HepG2 (cell line): ENCODE results near the gene FBXO10. TPM values are rescaled to one million over a fixed set of nuclear protein-coding genes. Genes with fewer than 3 reads are reported as not detected.

Source experiments
- ATAC-seq: fragments of 200-7000 bp; cut with Tn5 transposase; 3 replicates; pipeline ENCODE4 v1.9.1; 2020; ENCODE audit warnings: mild to moderate bottlenecking, moderate library complexity
- BruUV-seq: library from RNA; stranded (reverse); fragments of 400-500 nt; replicated peaks from 2 replicates; lab custom pipeline; 2021; lab: Mats Ljungman, UMichigan
- CTCF ChIA-PET: fragments of 300-600 bp; formaldehyde crosslinking; extraction: SDS; loops from one replicate; lab custom pipeline; 2021; ENCODE audit warnings: low total read pairs, inconsistent platforms, low intra/inter-chr PET ratio; lab: Yijun Ruan, JAX
- POLR2A ChIA-PET: fragments of 350-600 bp; sonication (Branson Sonifier 250); formaldehyde crosslinking; loops from one replicate; lab custom pipeline; 2020; ENCODE audit warnings: antibody characterized with exemption, inconsistent platforms; lab: Yijun Ruan, JAX
- DNase-seq: peaks from one replicate; pipeline ENCODE4 v3.0.0-alpha.2; 2015; ENCODE audit warnings: low spot score
- FAIRE-seq: peaks from 3 replicates; lab custom pipeline; 2011; peaks lifted over from hg19 to GRCh38; lab: Jason Lieb, UNC
- H2AFZ ChIP-seq: one replicate; pipeline ENCODE4 v1.6.1; 2011; ENCODE audit warnings: low read length, inconsistent platforms
- H3K27ac ChIP-seq: fragments of 300-600 bp; 3 replicates; pipeline ENCODE4 v1.8.0; 2011; ENCODE audit warnings: mixed run types, mild to moderate bottlenecking, mixed read lengths, low read length, inconsistent platforms; ENCODE audit not compliant: insufficient read depth; ENCODE audit errors: extremely low read length
- H3K27me3 ChIP-seq, 2 experiments: fragments of 200-600 bp in 1 of 2; 2 replicates in 1 of 2; 3 replicates in 1 of 2; pipeline versions ENCODE4 v1.6.0 to v1.8.0; 2011; ENCODE audit warnings: low read length in 2 of 2, mild to moderate bottlenecking in 2 of 2, moderate library complexity in 2 of 2, inconsistent platforms in 1 of 2; ENCODE audit not compliant: insufficient read depth in 2 of 2, control insufficient read depth in 1 of 2
- H3K36me3 ChIP-seq, 2 experiments: fragments of 200-600 bp in 1 of 2; replicated peaks in 1 of 2; 2 replicates in 1 of 2; 3 replicates in 1 of 2; pipeline versions ENCODE4 v1.5.1 to v1.8.0; 2011; ENCODE audit warnings: low read length in 2 of 2, inconsistent platforms in 1 of 2; ENCODE audit not compliant: insufficient read depth in 2 of 2, control insufficient read depth in 1 of 2
- H3K4me1 ChIP-seq: 2 replicates; pipeline ENCODE4 v1.5.1; 2012; ENCODE audit warnings: low read length, inconsistent platforms; ENCODE audit not compliant: insufficient read depth
- H3K4me2 ChIP-seq: 2 replicates; pipeline ENCODE4 v1.6.0; 2011; ENCODE audit warnings: low read depth, low read length, inconsistent platforms
- H3K4me3 ChIP-seq, 3 experiments: fragments of 200-600 bp in 1 of 3; sonication (generic), shearing (Covaris generic) in 1 of 3; replicated peaks in 1 of 3; 2 replicates each; pipeline ENCODE4 v1.5.1; 2011 to 2016; ENCODE audit warnings: low read length in 3 of 3, inconsistent platforms in 2 of 3, low read depth in 2 of 3, mild to moderate bottlenecking in 2 of 3, control low read depth in 1 of 3, mixed read lengths in 1 of 3; ENCODE audit not compliant: insufficient read depth in 1 of 3
- H3K79me2 ChIP-seq: one replicate; pipeline ENCODE4 v1.6.1; 2011; ENCODE audit warnings: low read length, inconsistent platforms; ENCODE audit not compliant: insufficient read depth
- H3K9ac ChIP-seq: 2 replicates; pipeline ENCODE4 v1.6.0; 2011; ENCODE audit warnings: mild to moderate bottlenecking, low read depth, low read length, inconsistent platforms; ENCODE audit not compliant: insufficient read depth
- H3K9me3 ChIP-seq: 2 replicates; pipeline ENCODE4 v1.5.1; 2012; ENCODE audit warnings: mild to moderate bottlenecking, low read length
- H4K20me1 ChIP-seq: 2 replicates; pipeline ENCODE4 v1.6.0; 2011; ENCODE audit warnings: inconsistent platforms, mild to moderate bottlenecking, low read length, moderate library complexity; ENCODE audit not compliant: insufficient read depth
- CENPBD1 ChIP-seq: sonication (generic); formaldehyde crosslinking; IDR thresholded peaks from 2 replicates; pipeline ENCODE4 v1.8.0; 2022; ENCODE audit warnings: missing genetic modification reagents, low read depth, mild to moderate bottlenecking, borderline replicate concordance
- IKZF5 ChIP-seq: IDR thresholded peaks from 2 replicates; pipeline ENCODE4 v1.6.1; 2018; ENCODE audit warnings: missing genetic modification reagents, mild to moderate bottlenecking, missing compliant biosample characterization
- IRX3 ChIP-seq: sonication (generic); formaldehyde crosslinking; IDR thresholded peaks from 2 replicates; pipeline ENCODE4 v1.8.1; 2023; ENCODE audit warnings: mild to moderate bottlenecking, low read depth, missing genetic modification reagents, borderline replicate concordance
- LRRFIP1 ChIP-seq: sonication (generic); formaldehyde crosslinking; conservative IDR thresholded peaks from 2 replicates; pipeline ENCODE4 v1.4.0; 2020; ENCODE audit warnings: missing genetic modification reagents
- MIER2 ChIP-seq: IDR thresholded peaks from 2 replicates; pipeline ENCODE4 v1.6.1; 2016; ENCODE audit warnings: missing biosample characterization, missing genetic modification reagents
- NBN ChIP-seq: fragments of 450-650 bp; conservative IDR thresholded peaks from 2 replicates; pipeline ENCODE4 v1.6.1; 2017
- SRF ChIP-seq: IDR thresholded peaks from 2 replicates; pipeline ENCODE4 v1.6.1; 2011; ENCODE audit warnings: mild to moderate bottlenecking, low read depth, low read length, moderate library complexity
- SYNCRIP ChIP-seq: fragments of 200-400 bp; formaldehyde crosslinking; IDR thresholded peaks from 2 replicates; pipeline ENCODE4 v1.6.1; 2018; ENCODE audit warnings: mild to moderate bottlenecking, low read depth, low read length; ENCODE audit not compliant: insufficient read depth
- TAF1 ChIP-seq: sonication (generic); formaldehyde crosslinking; IDR thresholded peaks from 2 replicates; pipeline ENCODE4 v1.4.0; 2020; ENCODE audit warnings: missing genetic modification reagents
- TAF15 ChIP-seq: fragments of 200-400 bp; formaldehyde crosslinking; IDR thresholded peaks from one replicate; pipeline ENCODE4 v1.6.1; 2018; ENCODE audit warnings: mild to moderate bottlenecking, low read depth, low read length; ENCODE audit not compliant: poor library complexity, severe bottlenecking
- YY1 ChIP-seq: IDR thresholded peaks from 2 replicates; pipeline ENCODE4 v1.6.1; 2011; ENCODE audit warnings: low read length, low read depth, moderate library complexity, mild to moderate bottlenecking; ENCODE audit not compliant: insufficient read depth, insufficient replicate concordance
- ZBTB7A ChIP-seq: sonication (generic); formaldehyde crosslinking; IDR thresholded peaks from 2 replicates; pipeline ENCODE4 v1.8.0; 2022; ENCODE audit warnings: mild to moderate bottlenecking, missing genetic modification reagents
- ZIK1 ChIP-seq: sonication (generic); formaldehyde crosslinking; IDR thresholded peaks from 2 replicates; pipeline ENCODE4 v1.5.0; 2020; ENCODE audit warnings: mild to moderate bottlenecking, low read depth, missing genetic modification reagents, borderline replicate concordance
- ZNF383 ChIP-seq: sonication (generic); formaldehyde crosslinking; IDR thresholded peaks from 2 replicates; pipeline ENCODE4 v1.4.0; 2020; ENCODE audit warnings: missing genetic modification reagents, mild to moderate bottlenecking, borderline replicate concordance
- ZNF557 ChIP-seq: sonication (generic); formaldehyde crosslinking; IDR thresholded peaks from 2 replicates; pipeline ENCODE4 v1.4.0; 2020; ENCODE audit warnings: missing genetic modification reagents
- ZNF576 ChIP-seq: sonication (generic); formaldehyde crosslinking; IDR thresholded peaks from 2 replicates; pipeline ENCODE4 v1.4.0; 2020; ENCODE audit warnings: mild to moderate bottlenecking, missing genetic modification reagents
- WGBS: methylation state at CpG from one replicate; pipeline ENCODE4 v1.1.6; 2017; ENCODE audit warnings: low lambda C conversion rate; 5-methylcytosine and 5-hydroxymethylcytosine counted together
- in situ Hi-C: cut with HindIII; loops from 2 replicates; pipeline ENCODE4 v1.10.0; 2017; ENCODE audit warnings: low pct_unique_long_range_greater_than_20kb; ENCODE audit not compliant: extremely low pct_ligation_motif_present
- intact Hi-C: fragments of 100-400 bp; cut with micrococcal nuclease; formaldehyde crosslinking; loops from one replicate; pipeline ENCODE4 v1.10.0; 2022; ENCODE audit not compliant: unreplicated experiment
- polyA plus RNA-seq, 8 experiments: library from polyadenylated mRNA; depleted of rRNA in 3 of 8; stranded (reverse) in 7 of 8; unstranded in 1 of 8; fragments of >200 nt; fragmentation: Illumina TruSeq in 4 of 8; extraction: Trizol in 4 of 8; gene quantifications; 2 replicates each; pipeline versions ENCODE4 v1.2.1 to v1.2.3, GENCODE V29; 2011 to 2016; ENCODE audit warnings: low read depth in 4 of 8, missing spikeins in 1 of 8, mixed read lengths in 1 of 8; ENCODE audit not compliant: insufficient read depth in 1 of 8
- total RNA-seq, 5 experiments: library from RNA; depleted of rRNA; stranded (reverse); fragments of >200 nt; fragmentation: Illumina TruSeq; extraction: Trizol; gene quantifications; 2 replicates each; pipeline ENCODE4 v1.2.3, GENCODE V29; 2016; ENCODE audit warnings: low read depth in 1 of 5

The FBXO10 gene
- total and polyA plus RNA-seq, 2 of the 13 experiments (the other 11 are each of a cell fraction or from before 2014, with no cell fraction given) = 3.1 to 5.1 TPM

GRCh38 chr9:37523916-37524315 lies 52.3 kb downstream of the FBXO10 start:
- DNase-seq (no peak), ATAC-seq (no peak), FAIRE-seq (no peak)
- Histone ChIP-seq H3K4me3 (no peak overlapping the region), H3K79me2 (no peaks in the 10 kb centered on the region), H3K9me3 (no peaks in the 10 kb centered on the region), H3K4me2 (no peak overlapping the region), H3K36me3 (peaks cover 3 to 12% of the 10 kb centered on the region in 2 experiments; a peak in 3 of 5 replicates), H3K9ac (no peak overlapping the region), H3K27ac (no peak overlapping the region), H4K20me1 (no peaks in the 10 kb centered on the region), H2AFZ (no peak overlapping the region), H3K27me3 (no peaks in the 10 kb centered on the region), H3K4me1 (no peaks in the 10 kb centered on the region)
- intact Hi-C loops = no loop called here
- 83% methylated on average over 5 of the region's 6 CpGs for WGBS
- in situ Hi-C loops = no loop called here
- BruUV-seq = no TSS peak
- ChIA-PET CTCF (no interaction called here), POLR2A (no interaction called here)
- no peak for TF ChIP-seq LRRFIP1 (CRISPR knock-in tag)
- TF ChIP-seq TAF1 (CRISPR knock-in tag) = no peak
- TF ChIP-seq TAF15 = no peak
- no peak for TF ChIP-seq ZNF383 (CRISPR knock-in tag)
- no peak for TF ChIP-seq ZNF557 (CRISPR knock-in tag)
- TF ChIP-seq ZNF576 = no peak
- no peak for TF ChIP-seq ZBTB7A (CRISPR knock-in tag)
- no peak for TF ChIP-seq IKZF5 (CRISPR knock-in tag)
- TF ChIP-seq SRF = no peak
- no peak for TF ChIP-seq MIER2 (CRISPR knock-in tag)
- no peak for TF ChIP-seq ZIK1 (CRISPR knock-in tag)
- TF ChIP-seq SYNCRIP = no peak
- no peak for TF ChIP-seq NBN
- TF ChIP-seq YY1 = no peak
- no peak for TF ChIP-seq CENPBD1 (CRISPR knock-in tag)
- TF ChIP-seq IRX3 (CRISPR knock-in tag) = no peak
